HepG2 (cell line): ENCODE data around the gene NTSR2. TPM values are rescaled to one million over a fixed set of nuclear protein-coding genes. Genes with fewer than 3 reads are reported as not detected.

Source experiments
- AKAP8 ChIP-seq: sonication (generic); formaldehyde crosslinking; IDR thresholded peaks from 2 replicates; pipeline ENCODE4 v1.5.1; 2020; ENCODE audit warnings: mild to moderate bottlenecking, missing genetic modification reagents
- DMAP1 ChIP-seq: IDR thresholded peaks from 2 replicates; pipeline ENCODE4 v1.6.1; 2016
- FOXJ3 ChIP-seq: sonication (generic); formaldehyde crosslinking; IDR thresholded peaks from 2 replicates; pipeline ENCODE4 v1.4.0; 2020; ENCODE audit warnings: missing genetic modification reagents, mild to moderate bottlenecking, borderline replicate concordance
- HDAC2 ChIP-seq: sonication (generic); formaldehyde crosslinking; IDR thresholded peaks from 2 replicates; pipeline ENCODE4 v1.4.0; 2020; ENCODE audit warnings: missing genetic modification reagents
- HIVEP1 ChIP-seq: sonication (generic); formaldehyde crosslinking; IDR thresholded peaks from 2 replicates; pipeline ENCODE4 v1.4.0; 2020; ENCODE audit warnings: mild to moderate bottlenecking, missing genetic modification reagents
- PRMT3 ChIP-seq: sonication (generic); formaldehyde crosslinking; IDR thresholded peaks from 2 replicates; pipeline ENCODE4 v1.8.1; 2022; ENCODE audit warnings: low read depth, mild to moderate bottlenecking, moderate library complexity, missing genetic modification reagents, borderline replicate concordance
- REPIN1 ChIP-seq: sonication (generic); formaldehyde crosslinking; IDR thresholded peaks from 2 replicates; pipeline ENCODE4 v1.8.0; 2022; ENCODE audit warnings: missing genetic modification reagents, low read depth, mild to moderate bottlenecking, borderline replicate concordance
- THAP11 ChIP-seq: IDR thresholded peaks from 2 replicates; pipeline ENCODE4 v1.6.1; 2016; ENCODE audit warnings: missing biosample characterization, missing genetic modification reagents
- ZEB1 ChIP-seq: IDR thresholded peaks from 2 replicates; pipeline ENCODE4 v1.6.1; 2012; ENCODE audit warnings: mild to moderate bottlenecking, low read depth, inconsistent platforms; ENCODE audit not compliant: insufficient replicate concordance
- ZFAT ChIP-seq: sonication (generic); formaldehyde crosslinking; conservative IDR thresholded peaks from 2 replicates; pipeline ENCODE4 v1.8.1; 2023; ENCODE audit warnings: missing genetic modification reagents, inconsistent platforms
- ZFP1 ChIP-seq: IDR thresholded peaks from 2 replicates; pipeline ENCODE4 v1.6.1; 2016
- ZFP62 ChIP-seq: sonication (generic); formaldehyde crosslinking; IDR thresholded peaks from 2 replicates; pipeline ENCODE4 v1.4.0; 2020; ENCODE audit warnings: missing genetic modification reagents
- ZNF230 ChIP-seq: sonication (generic); formaldehyde crosslinking; IDR thresholded peaks from 2 replicates; pipeline ENCODE4 v1.4.0; 2020; ENCODE audit warnings: mild to moderate bottlenecking, missing genetic modification reagents
- polyA plus RNA-seq, 8 experiments: library from polyadenylated mRNA; depleted of rRNA in 3 of 8; stranded (reverse) in 7 of 8; unstranded in 1 of 8; fragments of >200 nt; fragmentation: Illumina TruSeq in 4 of 8; extraction: Trizol in 4 of 8; gene quantifications; 2 replicates each; pipeline versions ENCODE4 v1.2.1 to v1.2.3, GENCODE V29; 2011 to 2016; ENCODE audit warnings: low read depth in 4 of 8, missing spikeins in 1 of 8, mixed read lengths in 1 of 8; ENCODE audit not compliant: insufficient read depth in 1 of 8
- total RNA-seq, 5 experiments: library from RNA; depleted of rRNA; stranded (reverse); fragments of >200 nt; fragmentation: Illumina TruSeq; extraction: Trizol; gene quantifications; 2 replicates each; pipeline ENCODE4 v1.2.3, GENCODE V29; 2016; ENCODE audit warnings: low read depth in 1 of 5
- TF ChIP-seq, protein P1 (sequence below), 2 experiments: sonication (generic) in 1 of 2; formaldehyde crosslinking in 1 of 2; IDR thresholded peaks; 2 replicates each; pipeline versions ENCODE4 v1.4.0 to v1.6.1; 2016 to 2020; ENCODE audit warnings: borderline replicate concordance in 1 of 2, low read depth in 1 of 2, mild to moderate bottlenecking in 1 of 2, missing genetic modification reagents in 1 of 2
- TF ChIP-seq, protein P2 (sequence below): sonication (generic); formaldehyde crosslinking; IDR thresholded peaks from 2 replicates; pipeline ENCODE4 v1.4.0; 2020; ENCODE audit warnings: missing genetic modification reagents
- TF ChIP-seq, protein P3 (sequence below): sonication (generic); formaldehyde crosslinking; IDR thresholded peaks from 2 replicates; pipeline ENCODE4 v1.4.0; 2020; ENCODE audit warnings: mild to moderate bottlenecking, missing genetic modification reagents, borderline replicate concordance
- TF ChIP-seq, protein P4 (sequence below): sonication (generic); formaldehyde crosslinking; IDR thresholded peaks from 2 replicates; pipeline ENCODE4 v1.5.1; 2020; ENCODE audit warnings: mild to moderate bottlenecking, moderate library complexity, missing genetic modification reagents

NTSR2 gene
- total and polyA plus RNA-seq, 2 of the 13 experiments (the other 11 are each of a cell fraction or from before 2014, with no cell fraction given): not detected

DNA sequence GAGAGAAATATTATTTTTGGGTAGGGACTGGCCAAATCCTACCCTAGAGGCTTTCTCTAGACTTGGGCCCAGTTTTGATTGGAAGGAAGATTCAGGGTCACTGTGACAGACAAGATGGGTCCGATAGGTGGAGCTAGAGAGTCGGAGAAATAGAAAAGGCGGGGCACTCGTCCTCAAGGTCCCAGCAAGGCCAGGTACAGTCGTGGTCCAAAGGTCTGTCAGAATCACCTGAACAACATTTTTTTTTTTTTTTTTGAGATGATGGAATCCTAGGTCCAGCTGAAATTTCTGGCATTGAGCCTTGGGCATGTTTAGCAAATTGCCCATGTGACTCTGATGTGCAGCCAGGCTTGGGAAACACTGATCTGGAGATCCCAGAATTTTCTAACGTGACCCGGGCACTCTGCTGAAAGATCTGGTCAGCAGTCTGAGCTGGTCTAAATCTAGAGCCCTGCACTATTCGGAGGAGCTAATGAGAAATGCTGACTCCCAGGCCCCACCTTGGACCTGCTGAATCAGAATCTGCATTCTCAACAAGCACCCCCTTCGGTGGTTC, 23.0 kb upstream of the NTSR2 start (continued):
- TF ChIP-seq, protein P1, sequence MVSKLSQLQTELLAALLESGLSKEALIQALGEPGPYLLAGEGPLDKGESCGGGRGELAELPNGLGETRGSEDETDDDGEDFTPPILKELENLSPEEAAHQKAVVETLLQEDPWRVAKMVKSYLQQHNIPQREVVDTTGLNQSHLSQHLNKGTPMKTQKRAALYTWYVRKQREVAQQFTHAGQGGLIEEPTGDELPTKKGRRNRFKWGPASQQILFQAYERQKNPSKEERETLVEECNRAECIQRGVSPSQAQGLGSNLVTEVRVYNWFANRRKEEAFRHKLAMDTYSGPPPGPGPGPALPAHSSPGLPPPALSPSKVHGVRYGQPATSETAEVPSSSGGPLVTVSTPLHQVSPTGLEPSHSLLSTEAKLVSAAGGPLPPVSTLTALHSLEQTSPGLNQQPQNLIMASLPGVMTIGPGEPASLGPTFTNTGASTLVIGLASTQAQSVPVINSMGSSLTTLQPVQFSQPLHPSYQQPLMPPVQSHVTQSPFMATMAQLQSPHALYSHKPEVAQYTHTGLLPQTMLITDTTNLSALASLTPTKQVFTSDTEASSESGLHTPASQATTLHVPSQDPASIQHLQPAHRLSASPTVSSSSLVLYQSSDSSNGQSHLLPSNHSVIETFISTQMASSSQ (IDR thresholded peaks at IDR 0.05; ENCODE audit: low read depth): no peak
- TF ChIP-seq, protein P1 (CRISPR knock-in tag; IDR thresholded peaks at IDR 0.05; ENCODE audit: borderline replicate concordance): no peak
- TF ChIP-seq, protein P2, sequence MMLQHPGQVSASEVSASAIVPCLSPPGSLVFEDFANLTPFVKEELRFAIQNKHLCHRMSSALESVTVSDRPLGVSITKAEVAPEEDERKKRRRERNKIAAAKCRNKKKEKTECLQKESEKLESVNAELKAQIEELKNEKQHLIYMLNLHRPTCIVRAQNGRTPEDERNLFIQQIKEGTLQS (CRISPR knock-in tag): no peak
- TF ChIP-seq FOXJ3 (CRISPR knock-in tag): no peak
- no peak for TF ChIP-seq ZFP62 (CRISPR knock-in tag)
- no peak for TF ChIP-seq HIVEP1 (CRISPR knock-in tag)
- 0 out of 2 replicates have a peak, but pooled peaks have one; percentile 34 for TF ChIP-seq HDAC2 (CRISPR knock-in tag)
- TF ChIP-seq AKAP8: no peak
- peak; percentile 99 for TF ChIP-seq ZEB1
- no peak for TF ChIP-seq DMAP1 (CRISPR knock-in tag)
- no peak for TF ChIP-seq ZFAT (CRISPR knock-in tag)
- 0 out of 2 replicates have a peak, but pooled peaks have one; percentile 26 for TF ChIP-seq REPIN1
- TF ChIP-seq PRMT3 (CRISPR knock-in tag): no peak
- no peak; the same call in 1 of the 2 replicates for TF ChIP-seq ZFP1 (CRISPR knock-in tag)
- TF ChIP-seq, protein P3, sequence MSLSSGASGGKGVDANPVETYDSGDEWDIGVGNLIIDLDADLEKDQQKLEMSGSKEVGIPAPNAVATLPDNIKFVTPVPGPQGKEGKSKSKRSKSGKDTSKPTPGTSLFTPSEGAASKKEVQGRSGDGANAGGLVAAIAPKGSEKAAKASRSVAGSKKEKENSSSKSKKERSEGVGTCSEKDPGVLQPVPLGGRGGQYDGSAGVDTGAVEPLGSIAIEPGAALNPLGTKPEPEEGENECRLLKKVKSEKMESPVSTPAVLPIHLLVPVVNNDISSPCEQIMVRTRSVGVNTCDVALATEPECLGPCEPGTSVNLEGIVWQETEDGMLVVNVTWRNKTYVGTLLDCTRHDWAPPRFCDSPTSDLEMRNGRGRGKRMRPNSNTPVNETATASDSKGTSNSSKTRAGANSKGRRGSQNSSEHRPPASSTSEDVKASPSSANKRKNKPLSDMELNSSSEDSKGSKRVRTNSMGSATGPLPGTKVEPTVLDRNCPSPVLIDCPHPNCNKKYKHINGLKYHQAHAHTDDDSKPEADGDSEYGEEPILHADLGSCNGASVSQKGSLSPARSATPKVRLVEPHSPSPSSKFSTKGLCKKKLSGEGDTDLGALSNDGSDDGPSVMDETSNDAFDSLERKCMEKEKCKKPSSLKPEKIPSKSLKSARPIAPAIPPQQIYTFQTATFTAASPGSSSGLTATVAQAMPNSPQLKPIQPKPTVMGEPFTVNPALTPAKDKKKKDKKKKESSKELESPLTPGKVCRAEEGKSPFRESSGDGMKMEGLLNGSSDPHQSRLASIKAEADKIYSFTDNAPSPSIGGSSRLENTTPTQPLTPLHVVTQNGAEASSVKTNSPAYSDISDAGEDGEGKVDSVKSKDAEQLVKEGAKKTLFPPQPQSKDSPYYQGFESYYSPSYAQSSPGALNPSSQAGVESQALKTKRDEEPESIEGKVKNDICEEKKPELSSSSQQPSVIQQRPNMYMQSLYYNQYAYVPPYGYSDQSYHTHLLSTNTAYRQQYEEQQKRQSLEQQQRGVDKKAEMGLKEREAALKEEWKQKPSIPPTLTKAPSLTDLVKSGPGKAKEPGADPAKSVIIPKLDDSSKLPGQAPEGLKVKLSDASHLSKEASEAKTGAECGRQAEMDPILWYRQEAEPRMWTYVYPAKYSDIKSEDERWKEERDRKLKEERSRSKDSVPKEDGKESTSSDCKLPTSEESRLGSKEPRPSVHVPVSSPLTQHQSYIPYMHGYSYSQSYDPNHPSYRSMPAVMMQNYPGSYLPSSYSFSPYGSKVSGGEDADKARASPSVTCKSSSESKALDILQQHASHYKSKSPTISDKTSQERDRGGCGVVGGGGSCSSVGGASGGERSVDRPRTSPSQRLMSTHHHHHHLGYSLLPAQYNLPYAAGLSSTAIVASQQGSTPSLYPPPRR (CRISPR knock-in tag): no peak
- TF ChIP-seq, protein P4, sequence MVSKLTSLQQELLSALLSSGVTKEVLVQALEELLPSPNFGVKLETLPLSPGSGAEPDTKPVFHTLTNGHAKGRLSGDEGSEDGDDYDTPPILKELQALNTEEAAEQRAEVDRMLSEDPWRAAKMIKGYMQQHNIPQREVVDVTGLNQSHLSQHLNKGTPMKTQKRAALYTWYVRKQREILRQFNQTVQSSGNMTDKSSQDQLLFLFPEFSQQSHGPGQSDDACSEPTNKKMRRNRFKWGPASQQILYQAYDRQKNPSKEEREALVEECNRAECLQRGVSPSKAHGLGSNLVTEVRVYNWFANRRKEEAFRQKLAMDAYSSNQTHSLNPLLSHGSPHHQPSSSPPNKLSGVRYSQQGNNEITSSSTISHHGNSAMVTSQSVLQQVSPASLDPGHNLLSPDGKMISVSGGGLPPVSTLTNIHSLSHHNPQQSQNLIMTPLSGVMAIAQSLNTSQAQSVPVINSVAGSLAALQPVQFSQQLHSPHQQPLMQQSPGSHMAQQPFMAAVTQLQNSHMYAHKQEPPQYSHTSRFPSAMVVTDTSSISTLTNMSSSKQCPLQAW (CRISPR knock-in tag): 0 out of 2 replicates have a peak, but pooled peaks have one; percentile 48
- TF ChIP-seq ZNF230 (CRISPR knock-in tag): 0 out of 2 replicates have a peak, but pooled peaks have one; percentile 37
- 0 out of 2 replicates have a peak, but pooled peaks have one; percentile 31 for TF ChIP-seq THAP11 (CRISPR knock-in tag)
